ENCODE data around the gene ORC3.

- no peak for TF ChIP-seq CTCF (IDR thresholded peaks at IDR 0.05)
- TF ChIP-seq EZH2 (IDR thresholded peaks at IDR 0.05; ENCODE audit: borderline replicate concordance, insufficient read depth, low read depth, low read length, poor library complexity, severe bottlenecking) = no peak
Measured at GRCh38 chr6:87558446-87558845, 31.5 kb upstream of the ORC3 start.
